HepG2 (cell line): Measurements from ENCODE around the gene ZBTB26. TPM values are rescaled to one million over a fixed set of nuclear protein-coding genes. Genes with fewer than 3 reads are reported as not detected.

Experiments
- DRAP1 ChIP-seq: IDR thresholded peaks from 2 replicates; pipeline ENCODE4 v1.6.1; 2016; ENCODE audit warnings: missing genetic modification reagents, missing compliant biosample characterization
- FOXJ3 ChIP-seq: sonication (generic); formaldehyde crosslinking; IDR thresholded peaks from 2 replicates; pipeline ENCODE4 v1.4.0; 2020; ENCODE audit warnings: missing genetic modification reagents, mild to moderate bottlenecking, borderline replicate concordance
- MLX ChIP-seq: IDR thresholded peaks from 2 replicates; pipeline ENCODE4 v1.6.1; 2016
- PAXIP1 ChIP-seq: sonication (generic); formaldehyde crosslinking; conservative IDR thresholded peaks from 2 replicates; pipeline ENCODE4 v1.4.0; 2020; ENCODE audit warnings: mild to moderate bottlenecking, missing genetic modification reagents, moderate library complexity
- SAFB2 ChIP-seq: sonication (generic); formaldehyde crosslinking; IDR thresholded peaks from 2 replicates; pipeline ENCODE4 v1.5.1; 2020; ENCODE audit warnings: missing genetic modification reagents, low read depth, mild to moderate bottlenecking, borderline replicate concordance
- ZBED4 ChIP-seq: sonication (generic); formaldehyde crosslinking; IDR thresholded peaks from 2 replicates; pipeline ENCODE4 v1.4.0; 2020; ENCODE audit warnings: missing genetic modification reagents, borderline replicate concordance
- ZBTB34 ChIP-seq: sonication (generic); formaldehyde crosslinking; IDR thresholded peaks from 2 replicates; pipeline ENCODE4 v1.8.0; 2022; ENCODE audit warnings: mild to moderate bottlenecking, missing genetic modification reagents
- ZFP91 ChIP-seq: sonication (generic); formaldehyde crosslinking; IDR thresholded peaks from 2 replicates; pipeline ENCODE4 v1.9.0; 2022; ENCODE audit warnings: missing genetic modification reagents, mild to moderate bottlenecking, borderline replicate concordance
- ZHX1 ChIP-seq: sonication (generic); formaldehyde crosslinking; IDR thresholded peaks from 2 replicates; pipeline ENCODE4 v1.8.1; 2022; ENCODE audit warnings: low read depth, mild to moderate bottlenecking, missing genetic modification reagents
- polyA plus RNA-seq, 8 experiments: library from polyadenylated mRNA; depleted of rRNA in 3 of 8; stranded (reverse) in 7 of 8; unstranded in 1 of 8; fragments of >200 nt; fragmentation: Illumina TruSeq in 4 of 8; extraction: Trizol in 4 of 8; gene quantifications; 2 replicates each; pipeline versions ENCODE4 v1.2.1 to v1.2.3, GENCODE V29; 2011 to 2016; ENCODE audit warnings: low read depth in 4 of 8, missing spikeins in 1 of 8, mixed read lengths in 1 of 8; ENCODE audit not compliant: insufficient read depth in 1 of 8
- total RNA-seq, 5 experiments: library from RNA; depleted of rRNA; stranded (reverse); fragments of >200 nt; fragmentation: Illumina TruSeq; extraction: Trizol; gene quantifications; 2 replicates each; pipeline ENCODE4 v1.2.3, GENCODE V29; 2016; ENCODE audit warnings: low read depth in 1 of 5

The ZBTB26 gene
- total and polyA plus RNA-seq, 2 of the 13 experiments (the other 11 are each of a cell fraction or from before 2014, with no cell fraction given) = 4.5 to 8.6 TPM

- TF ChIP-seq ZBED4 (CRISPR knock-in tag) (peak; percentile 98; the same call in 1 of the 2 replicates), SAFB2 (CRISPR knock-in tag) (peak; percentile 72; the same call in 1 of the 2 replicates), MLX (CRISPR knock-in tag) (no peak), ZFP91 (CRISPR knock-in tag) (peak; percentile 75; the same call in 1 of the 2 replicates), PAXIP1 (peak; percentile 71), ZBTB34 (CRISPR knock-in tag) (no peak), FOXJ3 (CRISPR knock-in tag) (peak; percentile 58), ZHX1 (no peak), DRAP1 (CRISPR knock-in tag) (peak; percentile 34; the same call in 1 of the 2 replicates)
Measured at GRCh38 chr9:122931226-122932121, at the start of gene ZBTB26 (continued).
